HL-60 (cell line): ENCODE data around the gene KLHL3.

Source experiments
- CTCF ChIP-seq: IDR thresholded peaks from one replicate; pipeline ENCODE4 v1.5.1; 2011; ENCODE audit warnings: low read length, control low read depth, inconsistent platforms; ENCODE audit not compliant: insufficient read depth
- GABPA ChIP-seq: IDR thresholded peaks from 2 replicates; pipeline ENCODE4 v1.6.1; 2012; ENCODE audit warnings: low read depth
- POLR2AphosphoS5 ChIP-seq: IDR thresholded peaks from 2 replicates; pipeline ENCODE4 v1.6.1; 2012; ENCODE audit warnings: low read depth
- REST ChIP-seq: IDR thresholded peaks from 2 replicates; pipeline ENCODE4 v1.6.1; 2012; ENCODE audit warnings: low read depth; ENCODE audit not compliant: insufficient replicate concordance
- SPI1 ChIP-seq: IDR thresholded peaks from 2 replicates; pipeline ENCODE4 v1.6.1; 2012; ENCODE audit warnings: low read depth, mild to moderate bottlenecking, borderline replicate concordance

DNA sequence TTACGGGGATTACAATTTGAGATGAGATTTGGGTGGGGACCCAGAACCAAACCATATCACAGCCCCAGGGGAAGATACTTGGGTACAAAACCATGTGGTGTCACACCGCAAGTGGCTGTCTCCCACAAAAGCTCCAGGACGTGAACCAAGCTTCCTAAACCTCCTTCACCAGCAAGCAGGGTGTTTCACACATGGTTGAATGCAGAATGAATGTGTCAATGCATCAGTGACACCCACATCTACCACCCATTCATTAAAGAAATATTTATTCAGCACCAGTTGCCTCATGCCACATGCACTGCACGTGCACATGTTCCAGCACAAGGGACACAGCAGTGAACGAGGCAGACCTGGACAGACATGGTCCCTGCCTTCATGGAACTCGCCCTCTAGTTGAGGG is 165.8 kb downstream of the KLHL3 start:
- TF ChIP-seq CTCF (no peak), REST (no peak), GABPA (no peak), POLR2AphosphoS5 (no peak), SPI1 (no peak)
